Caco-2 (cell line): ENCODE results near the gene STK32C. TPM values are rescaled to one million over a fixed set of nuclear protein-coding genes. Genes with fewer than 3 reads are reported as not detected.

Source experiments
- BruUV-seq: library from RNA; stranded (reverse); fragments of 400-500 nt; replicated peaks from 2 replicates; lab custom pipeline; 2021; lab: Mats Ljungman, UMichigan
- CTCF ChIA-PET: fragments of 300-600 bp; sonication (Branson Sonifier 250); formaldehyde crosslinking; loops from one replicate; lab custom pipeline; 2022; ENCODE audit warnings: antibody characterized with exemption; lab: Charles Lee
- POLR2A ChIA-PET: fragments of 300-600 bp; sonication (Branson Sonifier 250); formaldehyde crosslinking; loops from one replicate; lab custom pipeline; 2022; ENCODE audit warnings: antibody characterized with exemption; lab: Charles Lee
- DNase-seq, 2 experiments: peaks; one replicate each; pipeline versions ENCODE4 v3.0.0 to v3.0.0-alpha.2; 2020 to 2022
- H3K27me3 ChIP-seq: replicated peaks from 2 replicates; pipeline ENCODE4 v1.6.0; 2011; ENCODE audit warnings: low read length; ENCODE audit not compliant: control insufficient read depth, insufficient read depth
- H3K36me3 ChIP-seq: 2 replicates; pipeline ENCODE4 v1.5.1; 2011; ENCODE audit warnings: low read length; ENCODE audit not compliant: control insufficient read depth, insufficient read depth
- H3K4me1 ChIP-seq: fragments of 250-450 bp; sonication (Bioruptor Pico); 2 replicates; pipeline ENCODE4 v1.5.1; 2020; ENCODE audit warnings: mild to moderate bottlenecking
- H3K4me3 ChIP-seq: 2 replicates; pipeline ENCODE4 v1.5.1; 2011; ENCODE audit warnings: low read depth, mild to moderate bottlenecking, control low read depth, low read length
- H3K9me3 ChIP-seq: fragments of 250-450 bp; sonication (Bioruptor Pico); 2 replicates; pipeline ENCODE4 v1.5.1; 2020; ENCODE audit warnings: mild to moderate bottlenecking, moderate library complexity
- H3K27ac Mint-ChIP-seq: one replicate; pipeline ENCODE4 v1.8.0; 2022; ENCODE audit warnings: mixed read lengths; ENCODE audit not compliant: unreplicated experiment
- H3K27me3 Mint-ChIP-seq: one replicate; pipeline ENCODE4 v1.8.0; 2022; ENCODE audit warnings: mixed read lengths; ENCODE audit not compliant: insufficient read depth, unreplicated experiment
- H3K36me3 Mint-ChIP-seq: one replicate; pipeline ENCODE4 v1.8.0; 2022; ENCODE audit warnings: mild to moderate bottlenecking, mixed read lengths; ENCODE audit not compliant: insufficient read depth, unreplicated experiment
- H3K4me1 Mint-ChIP-seq: one replicate; pipeline ENCODE4 v1.8.0; 2022; ENCODE audit warnings: low read depth, mixed read lengths; ENCODE audit not compliant: unreplicated experiment
- H3K4me3 Mint-ChIP-seq: one replicate; pipeline ENCODE4 v1.8.0; 2022; ENCODE audit warnings: mild to moderate bottlenecking, moderate library complexity, mixed read lengths; ENCODE audit not compliant: unreplicated experiment
- H3K9me3 Mint-ChIP-seq: one replicate; pipeline ENCODE4 v1.8.0; 2022; ENCODE audit warnings: mixed read lengths; ENCODE audit not compliant: unreplicated experiment
- intact Hi-C: fragments of 100-400 bp; cut with micrococcal nuclease; formaldehyde crosslinking; loops from one replicate; pipeline ENCODE4 v1.10.0; 2022; ENCODE audit not compliant: unreplicated experiment
- total RNA-seq: library from RNA; stranded (reverse); gene quantifications from 2 replicates; pipeline ENCODE4 v1.2.3, GENCODE V29; 2022
- TF ChIP-seq, protein P1 (sequence below), 2 experiments: fragments of 200-600 bp in 1 of 2; IDR thresholded peaks; 1 replicate in 1 of 2; 2 replicates in 1 of 2; pipeline versions ENCODE4 v1.5.1 to v1.8.0; 2011 to 2022; ENCODE audit warnings: antibody characterized with exemption in 1 of 2, control low read depth in 1 of 2, inconsistent platforms in 1 of 2, low read depth in 1 of 2, low read length in 1 of 2, mild to moderate bottlenecking in 1 of 2, moderate library complexity in 1 of 2; ENCODE audit not compliant: insufficient read depth in 1 of 2, severe bottlenecking in 1 of 2, unreplicated experiment in 1 of 2

The STK32C gene
- total RNA-seq, 1 experiment from 2014 or later: 13.3 TPM

DNA sequence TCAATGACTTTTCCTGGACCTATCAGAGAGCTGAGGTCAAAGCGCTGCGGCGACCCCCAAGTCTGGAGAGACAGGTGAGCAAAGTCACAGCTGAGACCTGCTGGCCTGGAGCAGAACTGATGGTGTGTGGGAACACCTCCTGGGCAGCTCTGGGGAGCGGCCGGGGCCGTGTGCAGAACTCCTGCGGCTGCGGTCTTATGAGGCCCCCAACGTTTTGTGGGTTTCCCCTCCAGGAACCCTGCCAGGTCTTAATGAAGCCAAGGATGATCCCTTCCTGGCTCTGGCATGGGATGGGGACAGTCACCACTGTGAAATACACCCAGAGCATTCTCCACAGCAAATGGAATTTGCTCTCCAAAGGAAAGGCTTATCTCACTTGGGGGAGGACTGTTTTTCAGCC, 94.9 kb downstream of the STK32C start:
- Histone ChIP-seq H3K27me3 (no peaks in the 10 kb centered on the region), H3K4me1 (no peaks in the 10 kb centered on the region), H3K9me3 (peaks cover 19% of the 10 kb centered on the region), H3K4me3 (no peak overlapping the region), H3K36me3 (no peaks in the 10 kb centered on the region)
- TF ChIP-seq, protein P1, sequence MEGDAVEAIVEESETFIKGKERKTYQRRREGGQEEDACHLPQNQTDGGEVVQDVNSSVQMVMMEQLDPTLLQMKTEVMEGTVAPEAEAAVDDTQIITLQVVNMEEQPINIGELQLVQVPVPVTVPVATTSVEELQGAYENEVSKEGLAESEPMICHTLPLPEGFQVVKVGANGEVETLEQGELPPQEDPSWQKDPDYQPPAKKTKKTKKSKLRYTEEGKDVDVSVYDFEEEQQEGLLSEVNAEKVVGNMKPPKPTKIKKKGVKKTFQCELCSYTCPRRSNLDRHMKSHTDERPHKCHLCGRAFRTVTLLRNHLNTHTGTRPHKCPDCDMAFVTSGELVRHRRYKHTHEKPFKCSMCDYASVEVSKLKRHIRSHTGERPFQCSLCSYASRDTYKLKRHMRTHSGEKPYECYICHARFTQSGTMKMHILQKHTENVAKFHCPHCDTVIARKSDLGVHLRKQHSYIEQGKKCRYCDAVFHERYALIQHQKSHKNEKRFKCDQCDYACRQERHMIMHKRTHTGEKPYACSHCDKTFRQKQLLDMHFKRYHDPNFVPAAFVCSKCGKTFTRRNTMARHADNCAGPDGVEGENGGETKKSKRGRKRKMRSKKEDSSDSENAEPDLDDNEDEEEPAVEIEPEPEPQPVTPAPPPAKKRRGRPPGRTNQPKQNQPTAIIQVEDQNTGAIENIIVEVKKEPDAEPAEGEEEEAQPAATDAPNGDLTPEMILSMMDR (IDR thresholded peaks at IDR 0.05; ENCODE audit: insufficient read depth in 1 of 2, low read depth in 1 of 2, low read length in 1 of 2, severe bottlenecking in 1 of 2, unreplicated experiment in 1 of 2): no peak
- Mint-ChIP-seq H3K4me1 (no peaks in the 10 kb centered on the region), H3K36me3 (no peaks in the 10 kb centered on the region), H3K9me3 (peaks cover 36% of the 10 kb centered on the region), H3K4me3 (no peak overlapping the region), H3K27ac (no peak overlapping the region), H3K27me3 (no peaks in the 10 kb centered on the region)
- BruUV-seq: no TSS peak
- no peak for DNase-seq
- CTCF ChIA-PET: no interaction called here
- POLR2A ChIA-PET: no interaction called here
- intact Hi-C loops: no loop called here

DNA sequence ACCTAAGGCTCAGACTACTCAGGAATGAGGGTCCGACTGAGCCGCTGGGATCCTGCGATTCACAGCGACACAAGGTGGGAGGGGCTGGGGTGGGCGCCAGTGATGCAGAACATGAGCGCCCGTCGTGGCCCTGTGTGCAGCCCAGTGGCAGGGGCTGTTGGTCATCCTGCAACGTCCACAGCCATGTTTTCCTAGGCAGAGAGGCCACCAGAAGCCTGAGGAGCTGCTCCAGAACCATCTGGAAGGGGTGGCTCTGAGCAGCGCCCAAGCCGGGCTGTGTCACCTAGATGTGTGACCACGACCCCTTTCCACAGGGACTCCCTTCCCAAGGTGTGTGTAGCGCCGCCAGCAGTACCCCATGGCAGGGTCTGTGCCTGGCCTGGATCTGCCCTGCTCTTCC, 96.5 kb downstream of the STK32C start:
- H3K36me3 ChIP-seq: no peaks in the 10 kb centered on the region
- 0 out of 2 replicates have a peak, but pooled peaks cover 4% of the 10 kb centered on the region for H3K9me3 ChIP-seq
- ChIA-PET POLR2A (no interaction called here), CTCF (no interaction called here)
- Mint-ChIP-seq H3K4me3 (no peak overlapping the region), H3K27me3 (no peaks in the 10 kb centered on the region), H3K36me3 (no peaks in the 10 kb centered on the region), H3K4me1 (no peaks in the 10 kb centered on the region), H3K9me3 (peaks cover 29% of the 10 kb centered on the region), H3K27ac (no peak overlapping the region)
- BruUV-seq: no TSS peak
- TF ChIP-seq, protein P1 (IDR thresholded peaks at IDR 0.05; ENCODE audit: insufficient read depth in 1 of 2, low read depth in 1 of 2, low read length in 1 of 2, severe bottlenecking in 1 of 2, unreplicated experiment in 1 of 2): no peak
- intact Hi-C loops: no loop called here
- H3K4me3 ChIP-seq: no peak overlapping the region
- no peaks in the 10 kb centered on the region for H3K4me1 ChIP-seq
- no peaks in the 10 kb centered on the region for H3K27me3 ChIP-seq
- DNase-seq: no peak

DNA sequence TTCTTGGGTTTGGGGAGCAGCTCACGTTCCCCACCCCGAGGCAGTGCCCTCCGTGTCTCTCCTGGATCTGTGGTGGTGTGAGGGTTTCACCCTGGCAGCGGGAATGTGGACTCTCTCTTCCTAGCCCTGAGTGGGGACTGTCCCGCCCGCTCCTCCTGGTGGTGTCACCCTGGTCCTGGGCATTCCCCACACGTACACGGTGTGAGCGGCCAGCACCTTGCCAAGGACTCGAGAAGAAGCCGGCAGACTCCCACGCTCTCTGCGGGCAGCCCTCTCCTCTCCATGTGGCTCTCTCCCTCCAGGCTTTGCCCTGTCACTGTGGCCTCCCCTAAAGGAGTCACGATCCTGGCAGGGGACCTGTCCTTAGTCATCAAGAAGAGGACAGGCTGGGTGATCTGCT, 97.0 kb downstream of the STK32C start:
- intact Hi-C loops: no loop called here
- Mint-ChIP-seq H3K27me3 (no peaks in the 10 kb centered on the region), H3K4me3 (no peak overlapping the region), H3K4me1 (no peaks in the 10 kb centered on the region), H3K36me3 (no peaks in the 10 kb centered on the region), H3K9me3 (peaks cover 27% of the 10 kb centered on the region), H3K27ac (no peak overlapping the region)
- H3K4me3 ChIP-seq: no peak overlapping the region
- CTCF ChIA-PET: no interaction called here
- no TSS peak for BruUV-seq
- DNase-seq: no peak
- H3K27me3 ChIP-seq: no peaks in the 10 kb centered on the region
- no peaks in the 10 kb centered on the region for H3K36me3 ChIP-seq
- H3K9me3 ChIP-seq: no peaks in the 10 kb centered on the region
- TF ChIP-seq, protein P1 (IDR thresholded peaks at IDR 0.05; ENCODE audit: insufficient read depth in 1 of 2, low read depth in 1 of 2, low read length in 1 of 2, severe bottlenecking in 1 of 2, unreplicated experiment in 1 of 2): no peak
- H3K4me1 ChIP-seq: no peaks in the 10 kb centered on the region
- POLR2A ChIA-PET: no interaction called here
